Measurements from ENCODE around the gene GPRC5B. TPM values are rescaled to one million over a fixed set of nuclear protein-coding genes. Genes with fewer than 3 reads are reported as not detected.

GPRC5B gene
- total RNA-seq, 1 donor from 2014 or later, result under 0.01 TPM

- no peak overlapping the region for H3K4me3 ChIP-seq (ENCODE audit: low read depth, low read length)
- no peaks in the 10 kb centered on the region for H3K36me3 ChIP-seq (ENCODE audit: control insufficient read depth, insufficient read depth, low read length)
- TF ChIP-seq CTCF (IDR thresholded peaks at IDR 0.05; ENCODE audit: insufficient read depth, low read length, severe bottlenecking), result no peak
- FAIRE-seq, result no peak
- H3K27me3 ChIP-seq (ENCODE audit: control insufficient read depth, insufficient read depth, low read length), result no peaks in the 10 kb centered on the region
- no peak for DNase-seq (ENCODE audit: low read depth)
These were observed 44.0 kb downstream of the GPRC5B start for GRCh38 chr16:19840524-19841110.

DNA sequence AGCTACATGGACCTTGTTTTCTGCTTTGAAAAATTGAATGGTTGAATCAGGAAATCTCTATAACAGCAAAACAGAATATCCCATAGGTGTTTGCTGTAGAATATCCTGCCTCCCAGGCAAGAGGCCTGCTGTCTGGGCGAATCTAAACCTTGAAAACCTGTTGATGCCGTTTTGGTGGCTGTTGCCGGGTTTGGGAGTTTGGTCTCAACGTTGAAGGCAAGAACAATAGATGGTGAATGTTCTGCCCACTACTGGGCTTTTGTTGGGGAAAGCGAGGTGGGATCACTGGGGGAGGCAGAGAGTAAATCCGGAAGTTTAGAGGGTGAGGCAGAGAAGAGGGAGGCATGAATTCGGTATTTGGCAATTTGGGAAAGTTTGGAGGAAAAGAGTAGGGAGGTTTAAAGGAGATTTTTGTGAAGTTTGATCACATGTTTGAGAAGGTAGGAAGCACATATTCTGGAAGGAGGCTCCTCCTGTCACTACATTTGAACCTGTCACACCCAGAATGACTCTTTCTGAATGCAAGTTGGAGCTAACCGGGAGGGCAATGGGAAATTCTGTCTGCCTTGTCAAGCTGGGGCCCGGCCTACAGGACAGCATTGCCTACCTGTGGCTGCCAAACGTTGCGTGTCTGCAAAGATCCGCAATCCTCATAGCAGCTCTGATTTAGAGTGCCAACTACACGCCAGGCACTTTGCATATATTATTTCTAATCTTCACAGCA is 46.5 kb downstream of the GPRC5B start:
- Histone ChIP-seq H3K4me3 (ENCODE audit: low read depth, low read length) (no peak overlapping the region), H3K27me3 (ENCODE audit: control insufficient read depth, insufficient read depth, low read length) (no peaks in the 10 kb centered on the region), H3K36me3 (ENCODE audit: control insufficient read depth, insufficient read depth, low read length) (no peaks in the 10 kb centered on the region)
- TF ChIP-seq CTCF (IDR thresholded peaks at IDR 0.05; ENCODE audit: insufficient read depth, low read length, severe bottlenecking), result no peak
- DNase-seq (ENCODE audit: low read depth) (no peak), FAIRE-seq (no peak)

DNA sequence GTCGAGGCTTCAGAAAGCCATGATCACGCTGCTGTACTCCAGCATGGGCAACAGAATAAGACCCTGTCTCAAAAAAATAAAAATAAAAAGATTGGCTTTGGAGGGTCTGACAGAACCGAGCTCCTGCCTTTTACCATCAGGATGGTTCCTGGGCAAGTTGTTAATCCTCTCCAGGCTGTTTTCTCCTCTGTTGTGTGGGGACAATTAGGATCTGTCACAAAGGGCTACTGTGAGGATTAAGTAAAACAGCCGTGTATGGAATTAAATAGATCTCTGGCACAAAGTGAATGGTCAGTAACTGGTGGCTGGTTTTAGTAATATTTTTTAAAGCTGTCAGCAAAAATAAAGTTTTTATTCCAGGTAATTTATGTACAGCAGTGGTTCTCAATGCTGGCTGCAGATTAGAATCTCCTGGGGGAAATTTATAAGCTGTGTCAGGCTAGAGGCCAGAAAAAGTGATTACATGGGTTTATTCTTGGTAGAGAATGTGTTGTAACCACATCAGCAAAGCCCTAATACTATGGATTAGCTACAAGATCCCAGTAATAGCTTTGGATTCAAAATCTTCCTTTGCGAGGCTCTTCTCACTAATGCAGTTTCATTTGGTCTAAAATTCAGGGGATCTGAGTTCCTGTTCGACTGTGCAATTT is 47.2 kb downstream of the GPRC5B start:
- DNase-seq (ENCODE audit: low read depth), result no peak
- Histone ChIP-seq H3K4me3 (ENCODE audit: low read depth, low read length) (no peak overlapping the region), H3K36me3 (ENCODE audit: control insufficient read depth, insufficient read depth, low read length) (no peaks in the 10 kb centered on the region), H3K27me3 (ENCODE audit: control insufficient read depth, insufficient read depth, low read length) (no peaks in the 10 kb centered on the region)
- FAIRE-seq, result no peak
- TF ChIP-seq CTCF (IDR thresholded peaks at IDR 0.05; ENCODE audit: insufficient read depth, low read length, severe bottlenecking), result no peak

DNA sequence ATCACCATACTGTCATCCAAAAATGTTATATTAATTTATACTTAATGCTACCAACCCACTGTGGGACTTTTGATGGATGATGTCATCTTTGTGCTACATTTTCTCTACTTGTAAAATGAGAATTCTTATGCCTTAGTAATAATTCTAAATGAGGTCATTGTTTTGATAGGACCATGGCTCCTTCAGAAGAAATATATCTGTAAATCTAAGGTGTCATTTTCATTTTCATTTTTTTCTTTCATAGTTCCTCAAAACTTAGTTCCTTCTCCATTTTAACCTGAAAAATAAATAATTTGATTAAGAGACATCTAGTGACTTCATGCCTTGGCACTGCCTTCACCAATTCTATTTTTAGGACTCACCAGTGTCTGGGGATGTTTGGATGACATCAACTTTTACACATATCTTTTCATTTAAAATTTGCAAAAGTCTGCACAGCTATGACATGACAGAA is 48.7 kb downstream of the GPRC5B start:
- no peaks in the 10 kb centered on the region for H3K27me3 ChIP-seq (ENCODE audit: control insufficient read depth, insufficient read depth, low read length)
- DNase-seq (ENCODE audit: low read depth), result no peak
- no peak for FAIRE-seq
- no peaks in the 10 kb centered on the region for H3K36me3 ChIP-seq (ENCODE audit: control insufficient read depth, insufficient read depth, low read length)
- no peak for TF ChIP-seq CTCF (IDR thresholded peaks at IDR 0.05; ENCODE audit: insufficient read depth, low read length, severe bottlenecking)
- H3K4me3 ChIP-seq (ENCODE audit: low read depth, low read length), result no peak overlapping the region

GRCh38 chr16:19835196-19835595 is 49.5 kb downstream of the GPRC5B start:
- TF ChIP-seq CTCF (IDR thresholded peaks at IDR 0.05; ENCODE audit: insufficient read depth, low read length, severe bottlenecking), result no peak
- Histone ChIP-seq H3K36me3 (ENCODE audit: control insufficient read depth, insufficient read depth, low read length) (no peaks in the 10 kb centered on the region), H3K27me3 (ENCODE audit: control insufficient read depth, insufficient read depth, low read length) (no peaks in the 10 kb centered on the region), H3K4me3 (ENCODE audit: low read depth, low read length) (no peak overlapping the region)
- FAIRE-seq (no peak), DNase-seq (ENCODE audit: low read depth) (no peak)

All from bronchial epithelial cell (primary cell).